ENCODE measurements around the gene PDE1C.

Gene PDE1C

GRCh38 chr7:32030904-32031692 lies 39.1 kb downstream of the PDE1C start:
- no peak for DNase-seq (ENCODE audit: extremely low read depth, low read depth)
- H3K4me3 ChIP-seq (replicated peaks; ENCODE audit: low read depth, low read length): no peak overlapping the region
- no peak for TF ChIP-seq CTCF (IDR thresholded peaks at IDR 0.05; ENCODE audit: low read depth, low read length, missing control alignments)

- no peak for TF ChIP-seq CTCF (IDR thresholded peaks at IDR 0.05; ENCODE audit: low read depth, low read length, missing control alignments)
- DNase-seq (ENCODE audit: extremely low read depth, low read depth): no peak
- no peak overlapping the region for H3K4me3 ChIP-seq (replicated peaks; ENCODE audit: low read depth, low read length)
Observed at GRCh38 chr7:32026083-32026425, 44.2 kb downstream of the PDE1C start.

- no peak overlapping the region for H3K4me3 ChIP-seq (replicated peaks; ENCODE audit: low read depth, low read length)
- no peak for DNase-seq (ENCODE audit: extremely low read depth, low read depth)
- TF ChIP-seq CTCF (IDR thresholded peaks at IDR 0.05; ENCODE audit: low read depth, low read length, missing control alignments): no peak
Observed at GRCh38 chr7:32025381-32026082, 44.7 kb downstream of the PDE1C start.

GRCh38 chr7:32023376-32023775 lies 46.8 kb downstream of the PDE1C start:
- no peak overlapping the region for H3K4me3 ChIP-seq (replicated peaks; ENCODE audit: low read depth, low read length)
- DNase-seq (ENCODE audit: extremely low read depth, low read depth): no peak
- TF ChIP-seq CTCF (IDR thresholded peaks at IDR 0.05; ENCODE audit: low read depth, low read length, missing control alignments): no peak

- TF ChIP-seq CTCF (IDR thresholded peaks at IDR 0.05; ENCODE audit: low read depth, low read length, missing control alignments): no peak
- no peak overlapping the region for H3K4me3 ChIP-seq (replicated peaks; ENCODE audit: low read depth, low read length)
- no peak for DNase-seq (ENCODE audit: extremely low read depth, low read depth)
Observed at GRCh38 chr7:32022966-32023365, 47.2 kb downstream of the PDE1C start.

- TF ChIP-seq CTCF (IDR thresholded peaks at IDR 0.05; ENCODE audit: low read depth, low read length, missing control alignments): no peak
- H3K4me3 ChIP-seq (replicated peaks; ENCODE audit: low read depth, low read length): no peak overlapping the region
- no peak for DNase-seq (ENCODE audit: extremely low read depth, low read depth)
Observed at GRCh38 chr7:32020551-32021159, 49.6 kb downstream of the PDE1C start.
